Measurements from ENCODE around the gene XIRP2. TPM values are rescaled to one million over a fixed set of nuclear protein-coding genes. Genes with fewer than 3 reads are reported as not detected.

Gene XIRP2
- total and polyA plus RNA-seq, 2 of the 13 experiments (the other 11 are each of a cell fraction or from before 2014, with no cell fraction given), result 0.04 to 0.05 TPM

DNA sequence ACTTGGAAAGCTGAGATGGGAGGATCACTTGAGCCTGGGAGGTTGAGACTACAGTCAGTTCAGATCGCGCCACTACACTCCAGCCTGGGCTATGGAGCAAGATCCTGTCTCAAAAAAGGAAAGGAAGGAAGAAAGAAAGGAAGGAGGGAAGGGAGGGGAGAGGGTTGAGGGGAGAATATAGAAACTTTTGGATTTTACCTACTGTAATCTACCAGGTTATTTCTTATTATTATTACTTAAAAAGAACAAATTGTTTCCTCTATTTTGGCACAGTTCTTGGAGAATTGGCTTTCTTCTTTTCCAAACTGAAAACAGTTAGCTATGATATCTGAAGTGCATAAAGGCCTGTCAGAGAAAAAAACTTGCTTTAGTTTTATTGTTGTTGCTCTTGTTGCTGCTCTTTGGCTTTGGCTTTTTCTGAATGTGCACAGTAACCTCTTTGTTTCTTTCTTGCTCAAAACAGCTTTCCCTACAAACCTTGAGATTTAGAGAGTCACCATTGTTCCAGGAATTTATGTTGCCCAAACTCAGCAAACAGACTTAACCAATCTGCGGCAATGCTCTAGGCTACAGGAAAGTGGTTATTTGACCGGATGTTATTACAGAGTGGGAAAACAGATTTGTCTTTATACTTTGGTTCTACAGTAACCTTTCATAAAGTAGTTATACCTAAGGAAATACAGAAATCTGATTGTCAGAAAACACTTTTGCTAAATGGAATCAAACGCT, 214.9 kb downstream of the XIRP2 start (continued):
- TF ChIP-seq, protein P1, sequence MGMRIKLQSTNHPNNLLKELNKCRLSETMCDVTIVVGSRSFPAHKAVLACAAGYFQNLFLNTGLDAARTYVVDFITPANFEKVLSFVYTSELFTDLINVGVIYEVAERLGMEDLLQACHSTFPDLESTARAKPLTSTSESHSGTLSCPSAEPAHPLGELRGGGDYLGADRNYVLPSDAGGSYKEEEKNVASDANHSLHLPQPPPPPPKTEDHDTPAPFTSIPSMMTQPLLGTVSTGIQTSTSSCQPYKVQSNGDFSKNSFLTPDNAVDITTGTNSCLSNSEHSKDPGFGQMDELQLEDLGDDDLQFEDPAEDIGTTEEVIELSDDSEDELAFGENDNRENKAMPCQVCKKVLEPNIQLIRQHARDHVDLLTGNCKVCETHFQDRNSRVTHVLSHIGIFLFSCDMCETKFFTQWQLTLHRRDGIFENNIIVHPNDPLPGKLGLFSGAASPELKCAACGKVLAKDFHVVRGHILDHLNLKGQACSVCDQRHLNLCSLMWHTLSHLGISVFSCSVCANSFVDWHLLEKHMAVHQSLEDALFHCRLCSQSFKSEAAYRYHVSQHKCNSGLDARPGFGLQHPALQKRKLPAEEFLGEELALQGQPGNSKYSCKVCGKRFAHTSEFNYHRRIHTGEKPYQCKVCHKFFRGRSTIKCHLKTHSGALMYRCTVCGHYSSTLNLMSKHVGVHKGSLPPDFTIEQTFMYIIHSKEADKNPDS (CRISPR knock-in tag; IDR thresholded peaks at IDR 0.05), result no peak
- TF ChIP-seq GTF3A (CRISPR knock-in tag; conservative IDR thresholded peaks at IDR 0.05) (no peak), ZNF567 (CRISPR knock-in tag; IDR thresholded peaks at IDR 0.05; ENCODE audit: borderline replicate concordance) (no peak), RBAK (CRISPR knock-in tag; IDR thresholded peaks at IDR 0.05) (no peak; the same call in 1 of the 2 replicates), ZFP62 (CRISPR knock-in tag; IDR thresholded peaks at IDR 0.05) (no peak), ZNF180 (CRISPR knock-in tag; IDR thresholded peaks at IDR 0.05; ENCODE audit: borderline replicate concordance, low read depth) (no peak), HDAC1 (CRISPR knock-in tag; IDR thresholded peaks at IDR 0.05) (peak; percentile 71), SMYD3 (CRISPR knock-in tag; IDR thresholded peaks at IDR 0.05) (peak; percentile 95), SUZ12 (IDR thresholded peaks at IDR 0.05; ENCODE audit: low read depth, low read length) (no peak), NFIB (CRISPR knock-in tag; IDR thresholded peaks at IDR 0.05; ENCODE audit: borderline replicate concordance) (no peak), ZNF546 (CRISPR knock-in tag; conservative IDR thresholded peaks at IDR 0.05) (no peak), ISX (CRISPR knock-in tag; conservative IDR thresholded peaks at IDR 0.05) (no peak), GLI4 (CRISPR knock-in tag; IDR thresholded peaks at IDR 0.05; ENCODE audit: borderline replicate concordance) (no peak), TMF1 (CRISPR knock-in tag; IDR thresholded peaks at IDR 0.05; ENCODE audit: low read depth) (no peak), ESRRA (CRISPR knock-in tag; IDR thresholded peaks at IDR 0.05; ENCODE audit: low read depth) (no peak)
- TF ChIP-seq, protein P2, sequence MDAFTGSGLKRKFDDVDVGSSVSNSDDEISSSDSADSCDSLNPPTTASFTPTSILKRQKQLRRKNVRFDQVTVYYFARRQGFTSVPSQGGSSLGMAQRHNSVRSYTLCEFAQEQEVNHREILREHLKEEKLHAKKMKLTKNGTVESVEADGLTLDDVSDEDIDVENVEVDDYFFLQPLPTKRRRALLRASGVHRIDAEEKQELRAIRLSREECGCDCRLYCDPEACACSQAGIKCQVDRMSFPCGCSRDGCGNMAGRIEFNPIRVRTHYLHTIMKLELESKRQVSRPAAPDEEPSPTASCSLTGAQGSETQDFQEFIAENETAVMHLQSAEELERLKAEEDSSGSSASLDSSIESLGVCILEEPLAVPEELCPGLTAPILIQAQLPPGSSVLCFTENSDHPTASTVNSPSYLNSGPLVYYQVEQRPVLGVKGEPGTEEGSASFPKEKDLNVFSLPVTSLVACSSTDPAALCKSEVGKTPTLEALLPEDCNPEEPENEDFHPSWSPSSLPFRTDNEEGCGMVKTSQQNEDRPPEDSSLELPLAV (CRISPR knock-in tag; conservative IDR thresholded peaks at IDR 0.05; ENCODE audit: low read depth), result no peak
- TF ChIP-seq, protein P3, sequence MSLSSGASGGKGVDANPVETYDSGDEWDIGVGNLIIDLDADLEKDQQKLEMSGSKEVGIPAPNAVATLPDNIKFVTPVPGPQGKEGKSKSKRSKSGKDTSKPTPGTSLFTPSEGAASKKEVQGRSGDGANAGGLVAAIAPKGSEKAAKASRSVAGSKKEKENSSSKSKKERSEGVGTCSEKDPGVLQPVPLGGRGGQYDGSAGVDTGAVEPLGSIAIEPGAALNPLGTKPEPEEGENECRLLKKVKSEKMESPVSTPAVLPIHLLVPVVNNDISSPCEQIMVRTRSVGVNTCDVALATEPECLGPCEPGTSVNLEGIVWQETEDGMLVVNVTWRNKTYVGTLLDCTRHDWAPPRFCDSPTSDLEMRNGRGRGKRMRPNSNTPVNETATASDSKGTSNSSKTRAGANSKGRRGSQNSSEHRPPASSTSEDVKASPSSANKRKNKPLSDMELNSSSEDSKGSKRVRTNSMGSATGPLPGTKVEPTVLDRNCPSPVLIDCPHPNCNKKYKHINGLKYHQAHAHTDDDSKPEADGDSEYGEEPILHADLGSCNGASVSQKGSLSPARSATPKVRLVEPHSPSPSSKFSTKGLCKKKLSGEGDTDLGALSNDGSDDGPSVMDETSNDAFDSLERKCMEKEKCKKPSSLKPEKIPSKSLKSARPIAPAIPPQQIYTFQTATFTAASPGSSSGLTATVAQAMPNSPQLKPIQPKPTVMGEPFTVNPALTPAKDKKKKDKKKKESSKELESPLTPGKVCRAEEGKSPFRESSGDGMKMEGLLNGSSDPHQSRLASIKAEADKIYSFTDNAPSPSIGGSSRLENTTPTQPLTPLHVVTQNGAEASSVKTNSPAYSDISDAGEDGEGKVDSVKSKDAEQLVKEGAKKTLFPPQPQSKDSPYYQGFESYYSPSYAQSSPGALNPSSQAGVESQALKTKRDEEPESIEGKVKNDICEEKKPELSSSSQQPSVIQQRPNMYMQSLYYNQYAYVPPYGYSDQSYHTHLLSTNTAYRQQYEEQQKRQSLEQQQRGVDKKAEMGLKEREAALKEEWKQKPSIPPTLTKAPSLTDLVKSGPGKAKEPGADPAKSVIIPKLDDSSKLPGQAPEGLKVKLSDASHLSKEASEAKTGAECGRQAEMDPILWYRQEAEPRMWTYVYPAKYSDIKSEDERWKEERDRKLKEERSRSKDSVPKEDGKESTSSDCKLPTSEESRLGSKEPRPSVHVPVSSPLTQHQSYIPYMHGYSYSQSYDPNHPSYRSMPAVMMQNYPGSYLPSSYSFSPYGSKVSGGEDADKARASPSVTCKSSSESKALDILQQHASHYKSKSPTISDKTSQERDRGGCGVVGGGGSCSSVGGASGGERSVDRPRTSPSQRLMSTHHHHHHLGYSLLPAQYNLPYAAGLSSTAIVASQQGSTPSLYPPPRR (CRISPR knock-in tag; IDR thresholded peaks at IDR 0.05; ENCODE audit: borderline replicate concordance), result peak; percentile 50; the same call in 1 of the 2 replicates
- TF ChIP-seq, protein P4, sequence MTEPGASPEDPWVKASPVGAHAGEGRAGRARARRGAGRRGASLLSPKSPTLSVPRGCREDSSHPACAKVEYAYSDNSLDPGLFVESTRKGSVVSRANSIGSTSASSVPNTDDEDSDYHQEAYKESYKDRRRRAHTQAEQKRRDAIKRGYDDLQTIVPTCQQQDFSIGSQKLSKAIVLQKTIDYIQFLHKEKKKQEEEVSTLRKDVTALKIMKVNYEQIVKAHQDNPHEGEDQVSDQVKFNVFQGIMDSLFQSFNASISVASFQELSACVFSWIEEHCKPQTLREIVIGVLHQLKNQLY (CRISPR knock-in tag; IDR thresholded peaks at IDR 0.05), result peak; percentile 55; the same call in 1 of the 2 replicates
- TF ChIP-seq, protein P5, sequence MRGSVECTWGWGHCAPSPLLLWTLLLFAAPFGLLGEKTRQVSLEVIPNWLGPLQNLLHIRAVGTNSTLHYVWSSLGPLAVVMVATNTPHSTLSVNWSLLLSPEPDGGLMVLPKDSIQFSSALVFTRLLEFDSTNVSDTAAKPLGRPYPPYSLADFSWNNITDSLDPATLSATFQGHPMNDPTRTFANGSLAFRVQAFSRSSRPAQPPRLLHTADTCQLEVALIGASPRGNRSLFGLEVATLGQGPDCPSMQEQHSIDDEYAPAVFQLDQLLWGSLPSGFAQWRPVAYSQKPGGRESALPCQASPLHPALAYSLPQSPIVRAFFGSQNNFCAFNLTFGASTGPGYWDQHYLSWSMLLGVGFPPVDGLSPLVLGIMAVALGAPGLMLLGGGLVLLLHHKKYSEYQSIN (CRISPR knock-in tag; IDR thresholded peaks at IDR 0.05; ENCODE audit: borderline replicate concordance), result no peak
